Epithelial cell of esophagus (primary cell): ENCODE measurements around the gene CEACAM20.

Experiments
- DNase-seq: peaks from one replicate; pipeline ENCODE4 v3.0.0; 2010; ENCODE audit warnings: low read depth
- H3K4me3 ChIP-seq: 2 replicates; pipeline ENCODE4 v1.5.1; 2011; ENCODE audit warnings: mild to moderate bottlenecking, low read length, control low read depth
- CTCF ChIP-seq: IDR thresholded peaks from 2 replicates; pipeline ENCODE4 v1.5.1; 2011; ENCODE audit warnings: low read depth, mild to moderate bottlenecking, low read length, control low read depth, inconsistent platforms; ENCODE audit not compliant: insufficient read depth; ENCODE audit errors: missing control alignments

The CEACAM20 gene

GRCh38 chr19:44529536-44529935 is at the start of gene CEACAM20:
TSS of gene CEACAM20 (minus strand) at chr19:44529675. CDS start at chr19:44529509, 166 bp downstream.
- H3K4me3 ChIP-seq, result no peak within 1 kb of the TSS
- no peak for DNase-seq
- TF ChIP-seq CTCF, result no peak

GRCh38 chr19:44577566-44577874 is 48.0 kb upstream of the CEACAM20 start:
- DNase-seq, result no peak
- TF ChIP-seq CTCF, result no peak
- no peak overlapping the region for H3K4me3 ChIP-seq

GRCh38 chr19:44576843-44577565 is 47.5 kb upstream of the CEACAM20 start:
- peak; percentile 93 for TF ChIP-seq CTCF
- no peak overlapping the region for H3K4me3 ChIP-seq
- peak; percentile 77 for DNase-seq

GRCh38 chr19:44575116-44575700 is 45.7 kb upstream of the CEACAM20 start:
- no peak overlapping the region for H3K4me3 ChIP-seq
- TF ChIP-seq CTCF, result no peak
- DNase-seq, result no peak

- no peak overlapping the region for H3K4me3 ChIP-seq
- no peak for DNase-seq
- no peak for TF ChIP-seq CTCF
Measured at GRCh38 chr19:44574186-44574950, 44.9 kb upstream of the CEACAM20 start.

- no peak overlapping the region for H3K4me3 ChIP-seq
- no peak for DNase-seq
- TF ChIP-seq CTCF, result no peak
Measured at GRCh38 chr19:44573627-44574026, 44.2 kb upstream of the CEACAM20 start.
